Ureter (tissue), 1 donor: ENCODE measurements around the gene CHST3. TPM values are rescaled to one million over a fixed set of nuclear protein-coding genes. Genes with fewer than 3 reads are reported as not detected.
"Not testable (repeated sequence)": the region's sequence is repeated elsewhere in the genome, so short reads cannot be mapped to it uniquely, and the experiment has no call there.

Experiments
- DNase-seq: peaks from one replicate; pipeline ENCODE4 v3.0.0-alpha.2; 2020; ENCODE audit warnings: low spot score
- total RNA-seq: library from RNA; stranded (reverse); gene quantifications from one replicate; pipeline ENCODE4 v1.2.4, GENCODE V29; 2023
- donor health status: DM: yes; HTN: yes; CAD: no.

Gene CHST3, protein sequence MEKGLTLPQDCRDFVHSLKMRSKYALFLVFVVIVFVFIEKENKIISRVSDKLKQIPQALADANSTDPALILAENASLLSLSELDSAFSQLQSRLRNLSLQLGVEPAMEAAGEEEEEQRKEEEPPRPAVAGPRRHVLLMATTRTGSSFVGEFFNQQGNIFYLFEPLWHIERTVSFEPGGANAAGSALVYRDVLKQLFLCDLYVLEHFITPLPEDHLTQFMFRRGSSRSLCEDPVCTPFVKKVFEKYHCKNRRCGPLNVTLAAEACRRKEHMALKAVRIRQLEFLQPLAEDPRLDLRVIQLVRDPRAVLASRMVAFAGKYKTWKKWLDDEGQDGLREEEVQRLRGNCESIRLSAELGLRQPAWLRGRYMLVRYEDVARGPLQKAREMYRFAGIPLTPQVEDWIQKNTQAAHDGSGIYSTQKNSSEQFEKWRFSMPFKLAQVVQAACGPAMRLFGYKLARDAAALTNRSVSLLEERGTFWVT
- total RNA-seq, result 13.2 TPM

DNA sequence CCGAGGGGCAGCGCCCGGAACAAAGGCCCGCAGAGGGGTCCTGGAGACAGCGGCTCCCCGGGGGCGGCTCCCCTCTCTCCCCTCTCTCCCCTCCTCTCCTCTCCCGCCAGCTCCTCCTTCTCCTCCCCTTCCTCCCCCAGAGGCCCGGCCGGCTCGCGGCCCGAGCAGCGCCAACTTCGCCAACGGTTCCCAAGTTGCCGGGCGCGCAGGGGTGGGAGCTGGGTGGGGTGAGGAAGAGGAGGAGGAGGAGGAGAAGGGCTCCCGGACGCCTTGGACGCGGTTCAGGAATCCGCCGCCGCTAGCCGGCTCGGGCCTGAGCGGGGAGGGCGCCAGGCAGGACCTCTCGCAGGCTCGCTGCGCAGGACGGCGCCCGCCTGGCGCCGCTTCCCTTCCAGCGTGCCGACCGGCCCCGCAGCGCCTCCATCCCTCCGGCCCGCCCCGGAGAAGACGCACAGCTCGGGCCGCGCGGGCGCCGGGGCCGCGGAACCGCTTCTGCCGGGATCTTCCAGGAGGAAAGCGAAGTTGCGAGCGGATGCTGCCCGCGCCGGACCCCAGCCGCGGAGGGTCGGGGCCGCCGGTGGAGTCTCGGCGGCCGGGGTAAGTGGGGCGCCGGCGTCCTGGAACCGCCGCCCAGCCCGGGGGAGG, at the start of gene CHST3:
CHST3 (plus strand) TSS at position 298 of the 645 bp plus-strand sequence. CDS start 41,448 bp downstream, outside the sequence.
- DNase-seq, result peak; percentile 82

DNA sequence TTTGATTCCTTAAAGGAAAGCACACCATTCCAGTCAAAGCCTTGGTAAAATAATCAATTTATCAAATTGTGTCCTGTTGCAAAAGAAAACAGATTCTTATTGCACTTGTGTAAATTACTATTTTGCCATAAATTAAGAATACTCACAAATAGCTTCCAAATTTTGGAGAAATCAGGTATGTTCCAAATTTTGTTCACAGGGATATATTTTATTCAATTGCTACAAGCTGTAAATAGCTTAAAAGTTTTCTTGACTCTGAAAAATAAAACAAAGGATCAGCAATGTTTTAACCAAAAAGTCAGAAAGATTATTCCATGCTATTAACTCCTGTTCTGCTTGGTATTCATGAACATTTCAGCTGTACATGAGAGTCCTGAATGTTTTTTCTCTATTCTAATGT, 47.4 kb upstream of the CHST3 start:
- DNase-seq, result no peak

DNA sequence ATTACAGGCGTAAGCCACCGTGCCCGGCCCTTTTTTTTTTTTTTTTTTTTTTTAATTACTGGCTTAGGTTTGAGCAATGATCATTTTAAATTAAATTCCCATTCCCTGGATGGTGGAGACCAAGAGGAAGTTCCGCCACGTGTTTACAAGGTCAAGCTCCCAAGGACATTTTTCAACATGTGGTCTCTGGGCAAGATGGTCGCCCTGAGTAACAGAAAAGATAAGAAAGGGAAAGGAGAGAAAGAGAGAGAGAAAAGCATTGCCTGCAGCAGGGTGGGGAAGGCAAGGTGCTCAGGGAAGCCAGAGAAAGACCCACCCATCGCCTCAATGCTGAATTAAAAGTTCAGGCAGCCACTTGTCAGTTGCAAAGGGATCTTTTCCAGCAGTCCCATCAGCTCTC, 45.2 kb upstream of the CHST3 start:
- no peak for DNase-seq

DNA sequence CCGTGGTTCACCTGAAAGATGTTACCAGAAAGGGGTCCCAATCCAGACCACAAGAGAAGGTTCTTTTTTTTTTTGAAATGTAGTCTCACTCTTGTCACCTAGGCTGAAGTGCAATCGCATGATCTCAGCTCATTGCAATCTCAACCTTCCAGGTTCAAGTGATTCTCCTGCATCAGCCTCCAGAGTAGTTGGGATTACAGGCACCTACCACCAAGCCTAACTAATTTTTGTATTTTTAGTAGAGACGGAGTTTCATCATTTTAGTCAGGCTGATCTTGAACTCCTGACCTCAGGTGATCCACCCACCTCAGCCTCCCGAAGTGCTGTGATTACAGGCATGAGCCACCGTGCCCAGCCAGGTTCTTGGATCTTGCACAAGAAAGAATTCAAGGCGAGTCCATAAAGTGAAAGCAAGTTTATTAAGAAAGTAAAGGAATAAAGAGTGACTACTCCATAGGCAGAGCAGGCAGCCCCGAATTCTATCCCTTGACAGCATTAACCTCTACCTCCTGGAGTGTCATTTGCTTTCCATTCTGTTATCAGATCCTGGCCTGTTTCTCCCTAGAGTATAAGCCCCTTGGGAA, 44.1 kb upstream of the CHST3 start:
- DNase-seq, result not testable (repeated sequence)

DNA sequence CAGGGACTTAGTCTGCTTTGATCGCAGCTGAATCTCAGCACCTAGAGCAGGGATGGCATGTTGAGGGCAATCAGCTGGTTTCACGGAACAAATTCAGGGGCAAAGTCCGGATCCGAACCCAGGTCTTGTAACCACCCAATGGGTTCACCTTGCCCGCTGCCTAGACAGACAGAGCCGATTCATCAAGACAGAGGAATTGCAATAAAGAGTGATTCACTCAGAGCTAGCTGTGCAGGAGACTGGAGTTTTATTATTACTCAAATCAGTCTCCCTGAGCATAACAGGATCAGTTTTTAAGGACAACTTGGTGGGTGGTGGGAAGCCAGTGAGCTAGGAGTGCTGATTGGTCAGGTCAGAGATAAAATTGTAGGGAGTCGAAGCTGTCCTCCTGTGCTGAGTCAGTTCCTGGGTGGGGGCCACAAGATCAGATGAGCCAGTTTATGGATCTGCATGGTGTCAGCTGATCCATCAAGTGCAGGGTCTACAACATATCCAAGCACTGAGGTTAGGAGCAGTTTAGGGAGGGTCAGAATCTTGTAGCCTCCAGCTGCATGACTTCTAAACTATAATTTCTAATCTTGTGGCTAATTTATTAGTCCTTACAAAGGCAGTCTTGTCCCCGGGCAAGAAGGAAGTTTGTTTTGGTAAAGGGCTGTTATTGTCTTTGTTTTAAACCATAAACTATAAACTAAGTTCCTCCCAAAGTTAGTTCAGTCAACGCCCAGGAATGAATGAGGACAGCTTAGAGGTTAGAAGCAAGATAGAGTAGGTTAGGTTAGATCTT, 43.5 kb upstream of the CHST3 start:
- DNase-seq, result no peak

DNA sequence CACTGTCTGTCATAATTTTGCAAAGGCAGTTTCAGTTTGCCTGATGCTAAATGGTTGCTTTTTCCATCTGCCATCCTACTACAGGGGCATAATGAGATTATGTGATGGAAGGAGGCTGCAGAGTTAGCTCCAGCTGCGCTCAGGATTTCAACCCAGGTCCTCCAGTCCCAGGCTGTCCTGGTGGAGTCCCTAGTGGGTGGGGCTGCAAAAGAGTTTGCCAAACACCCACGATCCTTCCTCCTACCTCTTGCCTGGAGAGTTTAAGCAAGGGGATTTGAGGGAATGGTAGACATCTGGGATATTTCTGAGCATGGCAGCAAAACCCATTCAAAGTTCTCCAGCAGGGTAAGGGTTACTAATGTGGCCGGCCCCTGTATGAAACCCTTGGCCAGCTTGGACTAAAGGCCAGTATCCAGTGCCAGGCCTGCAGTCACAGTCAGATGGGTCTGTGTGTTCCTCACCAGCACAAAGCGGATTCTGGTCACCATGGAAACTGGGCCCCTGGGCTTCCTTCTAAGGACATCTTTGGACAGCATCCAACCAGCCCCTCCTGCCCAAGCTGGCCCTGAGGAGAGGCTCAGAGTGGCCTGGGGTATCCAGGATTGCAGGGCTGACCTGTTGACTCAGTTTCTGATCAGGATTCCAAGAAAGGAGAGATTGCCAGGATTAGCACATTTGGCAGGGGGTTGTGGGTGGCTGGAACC, 42.7 kb upstream of the CHST3 start:
- peak; percentile 51 for DNase-seq

DNA sequence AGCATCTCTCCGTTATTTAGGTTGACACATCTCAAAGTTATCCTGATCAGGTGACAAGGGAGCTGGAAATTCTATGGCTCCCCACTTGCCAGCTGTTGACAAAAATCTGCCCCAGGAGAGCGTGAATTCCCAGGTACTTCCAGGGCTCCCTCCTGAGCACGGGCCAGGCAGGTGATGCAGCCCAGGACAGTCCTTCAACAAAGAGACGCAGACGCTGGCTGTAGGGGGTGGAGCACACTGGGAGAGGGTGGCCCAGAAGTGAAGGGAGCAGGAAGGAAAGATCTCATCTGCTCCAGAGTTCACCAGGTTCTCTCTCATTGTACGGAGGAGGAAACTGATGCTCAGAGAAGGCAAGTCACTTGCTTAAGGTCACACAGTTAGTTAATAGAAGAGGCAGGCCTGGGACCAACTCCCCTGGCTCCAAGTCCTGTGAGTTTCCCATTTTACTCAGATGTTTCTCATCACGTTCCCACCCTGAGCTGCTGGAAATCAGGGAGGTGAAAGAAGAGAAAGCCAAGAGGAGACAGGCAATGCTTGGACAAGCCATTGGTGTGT, 41.0 kb upstream of the CHST3 start:
- DNase-seq, result no peak

DNA sequence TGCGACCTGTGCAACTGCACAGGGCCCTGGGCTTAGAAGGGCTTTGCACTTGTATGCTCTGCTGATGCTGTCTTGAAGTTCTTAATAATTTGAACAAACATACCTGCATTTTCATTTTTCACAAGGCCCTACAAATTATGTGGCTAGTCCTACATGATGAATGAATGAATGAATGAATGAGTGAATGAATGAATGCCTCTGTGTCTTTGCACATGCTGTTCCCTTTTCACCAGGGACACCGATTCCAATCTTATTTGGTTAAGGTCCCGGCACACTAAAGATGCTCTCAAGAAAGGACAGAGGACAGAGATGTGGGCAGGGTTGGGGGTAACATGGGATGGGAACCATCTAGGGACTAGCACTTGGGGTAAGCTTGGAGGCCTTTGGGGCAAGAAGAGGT, 39.4 kb upstream of the CHST3 start:
- DNase-seq, result no peak

DNA sequence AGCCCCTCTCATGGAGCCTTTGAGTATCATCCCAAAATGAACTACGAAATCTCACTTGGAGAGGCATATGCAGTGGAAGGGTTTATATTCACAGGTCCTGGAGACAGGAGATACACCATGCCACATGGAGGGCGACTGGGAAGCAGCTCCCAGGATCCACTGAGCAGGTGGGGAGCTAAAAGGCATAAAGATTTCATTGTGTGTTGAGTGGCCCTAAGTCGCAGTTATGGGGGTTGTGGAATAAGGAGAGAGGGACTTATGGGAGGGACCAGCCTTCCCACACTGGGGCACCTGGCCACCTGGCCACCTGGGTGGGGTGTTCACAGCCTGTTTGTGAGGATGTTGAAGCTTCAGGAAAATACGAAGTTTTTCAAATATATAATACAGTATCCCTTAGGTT, 37.0 kb upstream of the CHST3 start:
- DNase-seq, result no peak

DNA sequence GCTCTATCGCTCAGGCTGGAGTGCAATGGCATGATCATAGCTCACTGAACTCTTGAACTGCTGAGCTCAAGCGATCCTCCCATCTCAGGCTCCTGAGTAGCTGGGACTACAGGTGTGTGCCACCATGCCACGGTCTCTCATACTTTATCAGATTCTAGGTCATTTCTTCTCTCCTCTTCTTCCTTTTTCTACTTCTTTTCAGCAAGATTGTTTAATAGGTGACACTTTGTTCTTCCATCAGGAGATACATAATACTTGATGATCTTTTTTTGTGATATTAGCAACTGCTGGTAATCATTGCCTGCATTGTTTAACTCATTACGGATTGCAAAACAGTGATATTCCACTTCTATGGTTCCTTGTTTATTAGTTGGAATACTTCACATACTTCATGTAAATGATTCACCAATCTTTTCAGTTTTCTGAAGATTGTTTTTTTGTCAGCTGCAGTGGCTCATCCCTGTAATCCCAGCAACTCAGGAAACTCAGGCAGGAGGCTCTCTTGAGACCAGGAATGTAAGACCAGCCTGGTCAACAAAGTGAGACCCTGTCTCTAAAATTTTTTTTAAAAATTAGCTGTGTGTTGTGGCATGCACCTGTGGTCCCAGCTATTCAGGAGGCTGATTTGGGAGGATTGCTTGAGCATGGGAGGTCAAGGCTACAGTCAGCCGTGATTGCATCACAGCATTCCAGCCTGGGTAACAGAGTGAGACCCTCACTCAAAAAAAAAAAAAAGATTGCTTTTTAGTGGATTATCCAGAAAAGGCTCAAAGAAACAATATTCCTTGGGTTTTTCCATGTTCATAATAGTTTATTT, 36.2 kb upstream of the CHST3 start:
- DNase-seq, result no peak

DNA sequence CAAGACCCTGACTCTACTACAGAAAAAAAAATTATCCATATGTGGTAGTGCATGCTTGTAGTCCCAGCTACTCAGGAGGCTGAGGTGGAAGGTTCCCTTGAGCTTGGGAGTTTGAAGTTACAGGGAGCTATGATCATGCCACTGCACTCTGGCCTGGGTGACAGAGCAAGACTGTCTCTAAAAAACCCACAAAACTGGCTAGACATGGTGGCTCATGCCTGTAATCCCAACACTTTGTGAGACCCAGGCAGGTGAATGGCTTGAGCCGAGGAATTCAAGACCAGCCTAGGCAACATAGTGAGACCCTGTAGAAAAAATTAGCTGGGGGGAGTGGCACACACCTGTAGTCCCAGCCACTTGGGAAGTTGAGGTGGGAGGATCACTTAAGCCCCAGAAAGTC, 32.9 kb upstream of the CHST3 start:
- DNase-seq, result no peak

DNA sequence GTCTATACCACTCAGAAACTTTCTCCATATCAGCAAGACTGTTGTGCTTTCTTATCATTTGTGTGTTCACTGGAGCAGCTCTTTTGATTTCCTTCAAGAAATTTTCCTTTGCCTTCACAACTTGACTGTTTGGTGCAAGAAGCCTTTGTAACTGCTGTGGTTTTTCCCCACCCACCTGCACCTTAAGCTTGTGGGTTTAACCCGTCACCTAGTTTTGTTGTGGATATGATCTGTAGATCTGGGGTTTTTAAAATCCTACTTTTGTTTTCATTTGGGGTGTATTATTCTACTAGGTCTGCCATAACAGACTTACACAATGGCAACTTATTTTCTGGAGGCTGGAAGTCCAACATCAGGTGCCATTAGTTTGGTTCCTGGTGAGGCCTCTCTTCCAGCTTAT, 30.5 kb upstream of the CHST3 start:
- DNase-seq, result no peak

DNA sequence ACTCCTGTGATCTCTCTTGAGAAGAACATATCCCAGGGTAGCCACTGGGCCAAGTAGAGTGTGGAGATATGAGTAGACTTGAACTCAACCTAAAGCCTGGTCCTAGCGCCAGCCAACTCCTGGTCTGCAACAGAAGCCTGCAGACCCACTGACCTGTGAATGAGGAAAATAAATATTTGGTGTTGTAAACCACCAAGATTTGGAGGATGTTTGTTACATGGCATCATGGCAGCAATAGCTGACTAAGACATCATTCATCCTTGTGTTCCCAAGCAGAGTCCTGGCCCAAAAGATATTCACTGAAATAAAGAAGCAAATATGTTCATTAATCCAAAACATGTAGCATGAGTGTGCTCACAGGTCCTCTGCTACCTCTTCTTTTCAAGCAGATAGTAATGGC, 26.0 kb upstream of the CHST3 start:
- DNase-seq, result no peak

DNA sequence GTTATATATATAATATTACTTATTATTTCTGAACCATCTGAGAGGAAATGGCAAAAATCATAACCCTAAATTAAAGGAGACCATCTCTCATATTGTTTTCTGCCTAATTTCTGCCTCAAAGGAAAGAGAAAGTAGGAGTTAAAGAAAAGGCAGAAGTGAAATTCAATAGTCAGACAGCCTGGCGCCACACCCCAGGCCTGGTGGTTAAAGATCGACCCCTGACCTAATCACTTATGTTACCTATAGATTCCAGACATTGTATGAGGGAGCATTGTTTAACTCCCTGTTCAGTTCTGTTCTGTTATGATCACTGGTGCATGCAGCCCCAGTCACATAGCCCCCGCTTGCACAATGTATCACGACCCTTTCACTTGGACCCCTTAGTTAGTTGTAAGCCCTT, 24.9 kb upstream of the CHST3 start:
- DNase-seq, result no peak

DNA sequence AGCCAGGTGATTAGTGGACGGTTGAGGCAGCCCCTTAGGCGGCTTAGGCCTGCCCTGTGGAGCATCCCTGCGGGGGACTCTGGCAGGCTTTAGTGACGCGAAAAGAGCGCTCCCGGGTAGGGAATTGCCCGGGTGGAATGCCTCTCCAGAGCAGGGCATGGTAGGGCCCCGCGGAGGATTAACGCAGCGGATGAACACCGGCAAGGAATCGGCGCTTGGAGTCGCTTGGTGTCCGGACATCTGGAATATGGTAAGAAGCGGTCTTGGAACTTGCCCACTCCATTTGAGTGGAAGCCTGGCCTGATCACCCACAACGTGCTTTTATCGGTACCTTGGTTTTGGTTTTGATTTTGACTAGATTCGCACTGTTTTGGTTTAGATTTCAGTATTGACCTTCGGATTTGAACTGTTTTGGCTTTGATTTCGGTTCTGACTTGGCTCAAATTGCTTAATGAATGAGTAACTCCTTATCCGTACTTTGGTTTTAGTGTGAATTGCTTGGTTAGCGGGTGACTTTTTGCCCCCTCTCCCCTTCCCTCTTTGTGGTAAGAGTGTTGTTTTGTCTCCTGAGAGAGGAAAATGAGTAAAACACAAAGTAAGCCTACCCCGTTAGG, 24.2 kb upstream of the CHST3 start:
- no peak for DNase-seq

DNA sequence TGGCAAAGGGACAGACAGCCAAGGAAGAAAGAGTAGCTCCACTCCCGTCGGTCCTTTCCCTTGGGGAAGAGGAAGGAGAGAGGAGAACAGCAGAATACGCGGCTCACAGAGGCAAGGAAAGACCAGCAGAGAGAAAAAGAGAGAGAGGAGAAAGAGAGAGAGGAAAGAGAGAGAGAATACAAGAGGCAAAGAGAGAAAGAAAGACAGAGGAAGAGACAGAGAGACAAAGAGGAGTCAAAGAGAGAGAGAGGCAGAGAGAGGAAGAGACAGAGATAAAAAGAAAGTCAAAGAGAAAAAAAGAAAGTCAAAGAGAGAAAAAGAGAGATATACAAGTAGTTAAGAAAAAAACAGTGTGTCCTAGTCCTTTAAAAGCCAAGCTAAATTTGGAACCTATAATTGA, 23.4 kb upstream of the CHST3 start:
- DNase-seq, result no peak

DNA sequence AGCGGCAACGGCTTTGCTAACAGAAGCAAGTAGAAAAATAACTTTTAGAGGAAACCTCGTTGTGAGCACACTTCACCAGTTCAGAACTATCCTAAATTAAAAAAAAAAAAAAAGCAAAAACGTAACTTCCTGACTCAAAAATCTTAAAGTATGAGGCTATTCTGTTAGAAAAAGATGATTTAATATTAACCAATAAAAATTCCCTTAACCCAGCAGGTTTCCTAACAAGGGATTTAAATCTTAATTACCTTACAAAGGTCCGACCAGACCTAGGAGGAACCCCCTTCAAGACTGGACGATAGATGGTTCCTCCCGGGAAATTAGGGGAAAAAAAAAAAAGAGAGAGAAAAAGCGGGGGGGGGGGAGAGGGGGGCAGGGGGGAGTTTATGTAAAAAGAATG, 22.9 kb upstream of the CHST3 start:
- no peak for DNase-seq

DNA sequence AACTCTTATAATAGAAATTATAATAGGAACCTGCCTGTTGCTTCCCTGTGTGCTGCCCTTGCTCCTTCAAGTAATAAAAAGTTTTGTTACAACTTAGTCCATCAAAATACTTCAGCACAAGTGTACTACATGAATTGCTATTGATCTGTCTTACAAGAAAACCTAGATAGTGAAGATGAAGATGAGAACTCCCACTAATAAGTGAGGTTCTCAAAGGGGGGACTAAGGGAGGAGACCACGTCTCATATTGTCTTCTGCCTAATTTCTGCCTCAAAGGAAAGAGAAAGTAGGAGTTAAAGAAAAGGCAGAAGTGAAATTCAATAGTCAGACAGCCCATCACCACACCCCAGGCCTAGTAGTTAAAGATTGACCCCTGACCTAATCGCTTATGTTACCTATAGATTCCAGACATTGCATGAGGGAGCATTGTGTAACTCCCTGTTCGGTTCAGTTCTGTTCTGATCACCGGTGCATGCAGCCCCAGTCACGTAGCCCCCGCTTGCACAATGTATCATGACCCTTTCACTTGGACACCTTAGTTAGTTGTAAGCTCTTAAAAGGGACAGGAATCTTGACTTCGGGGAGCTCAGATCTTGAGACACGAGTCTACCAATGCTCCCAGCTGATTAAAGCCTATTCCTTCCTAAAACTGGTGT, 18.2 kb upstream of the CHST3 start:
- DNase-seq, result no peak

DNA sequence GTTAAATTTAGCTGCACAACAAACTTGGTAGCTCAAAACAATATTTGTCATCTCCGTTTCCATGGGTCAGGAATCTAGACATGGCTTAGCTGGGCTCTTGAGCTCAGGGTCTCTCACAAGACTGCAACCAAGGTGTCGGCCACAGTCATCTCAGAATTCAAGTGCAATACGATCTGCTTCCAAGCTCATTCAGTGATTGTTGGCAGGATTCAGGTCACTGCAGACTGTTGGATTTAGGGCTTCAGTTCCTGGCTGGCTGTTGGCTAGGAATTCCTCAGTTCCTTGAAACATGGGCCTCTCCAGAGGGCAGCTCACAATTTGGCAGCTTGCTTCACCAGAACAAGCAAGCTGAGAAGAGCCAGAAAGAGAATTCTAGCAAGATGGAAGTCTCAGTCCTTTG, 17.5 kb upstream of the CHST3 start:
- DNase-seq, result no peak
